GM23338 (cell line): ENCODE measurements around the gene NUTF2.

Experiments
- EZH2 ChIP-seq: fragments of 200-600 bp; sonication (generic); IDR thresholded peaks from one replicate; pipeline ENCODE4 v1.8.0; 2017; ENCODE audit warnings: antibody characterized with exemption, mild to moderate bottlenecking, low read depth; ENCODE audit not compliant: unreplicated experiment
- EZH2phosphoT487 ChIP-seq: fragments of 200-600 bp; sonication (generic); IDR thresholded peaks from one replicate; pipeline ENCODE4 v1.8.1; 2018; ENCODE audit warnings: antibody characterized with exemption; ENCODE audit not compliant: unreplicated experiment
- JUNB ChIP-seq: IDR thresholded peaks from one replicate; pipeline ENCODE4 v1.6.1; 2016; ENCODE audit warnings: antibody characterized with exemption; ENCODE audit not compliant: unreplicated experiment
- POLR2AphosphoS5 ChIP-seq: IDR thresholded peaks from 2 replicates; pipeline ENCODE4 v1.6.1; 2016; ENCODE audit warnings: antibody characterized with exemption, low read depth
- STAT1 ChIP-seq: IDR thresholded peaks from one replicate; pipeline ENCODE4 v1.6.1; 2016; ENCODE audit warnings: antibody characterized with exemption; ENCODE audit not compliant: unreplicated experiment
- TF ChIP-seq, protein P1 (sequence below), 2 experiments: fragments of 200-600 bp in 1 of 2; sonication (generic) in 1 of 2; conservative IDR thresholded peaks; 2 replicates each; pipeline versions ENCODE4 v1.5.1 to v1.6.1; 2016 to 2017; ENCODE audit warnings: antibody characterized with exemption in 2 of 2, low read depth in 2 of 2, mild to moderate bottlenecking in 2 of 2, moderate library complexity in 1 of 2

DNA sequence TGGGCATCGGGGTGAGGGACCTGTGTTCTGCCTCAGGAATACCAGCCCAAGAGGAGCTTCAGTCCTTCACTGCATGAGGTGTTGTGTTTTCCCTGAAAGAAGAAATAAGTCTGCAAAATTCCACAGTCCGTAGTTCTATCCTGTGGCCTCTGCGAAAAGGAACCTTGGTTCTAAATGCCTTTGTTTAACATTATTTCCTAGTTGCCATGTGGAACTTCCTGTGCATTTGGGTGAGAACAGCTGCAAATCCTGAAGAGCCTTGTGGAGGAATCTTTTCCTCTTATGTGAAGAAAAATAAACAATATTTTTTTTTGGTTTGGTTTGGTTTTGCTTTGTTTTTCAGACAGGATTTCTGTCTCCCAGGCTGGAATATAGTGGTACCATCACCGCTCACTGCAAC is 56.1 kb downstream of the NUTF2 start:
- TF ChIP-seq, protein P1, sequence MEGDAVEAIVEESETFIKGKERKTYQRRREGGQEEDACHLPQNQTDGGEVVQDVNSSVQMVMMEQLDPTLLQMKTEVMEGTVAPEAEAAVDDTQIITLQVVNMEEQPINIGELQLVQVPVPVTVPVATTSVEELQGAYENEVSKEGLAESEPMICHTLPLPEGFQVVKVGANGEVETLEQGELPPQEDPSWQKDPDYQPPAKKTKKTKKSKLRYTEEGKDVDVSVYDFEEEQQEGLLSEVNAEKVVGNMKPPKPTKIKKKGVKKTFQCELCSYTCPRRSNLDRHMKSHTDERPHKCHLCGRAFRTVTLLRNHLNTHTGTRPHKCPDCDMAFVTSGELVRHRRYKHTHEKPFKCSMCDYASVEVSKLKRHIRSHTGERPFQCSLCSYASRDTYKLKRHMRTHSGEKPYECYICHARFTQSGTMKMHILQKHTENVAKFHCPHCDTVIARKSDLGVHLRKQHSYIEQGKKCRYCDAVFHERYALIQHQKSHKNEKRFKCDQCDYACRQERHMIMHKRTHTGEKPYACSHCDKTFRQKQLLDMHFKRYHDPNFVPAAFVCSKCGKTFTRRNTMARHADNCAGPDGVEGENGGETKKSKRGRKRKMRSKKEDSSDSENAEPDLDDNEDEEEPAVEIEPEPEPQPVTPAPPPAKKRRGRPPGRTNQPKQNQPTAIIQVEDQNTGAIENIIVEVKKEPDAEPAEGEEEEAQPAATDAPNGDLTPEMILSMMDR (conservative IDR thresholded peaks at IDR 0.05; ENCODE audit: low read depth in 2 of 2), result no peak
- TF ChIP-seq POLR2AphosphoS5, result no peak
- TF ChIP-seq JUNB, result no peak
- no peak for TF ChIP-seq EZH2
- no peak for TF ChIP-seq EZH2phosphoT487
- TF ChIP-seq STAT1, result no peak
